HCT116 (cell line): Measurements from ENCODE around the gene CEP131. TPM values are rescaled to one million over a fixed set of nuclear protein-coding genes. Genes with fewer than 3 reads are reported as not detected.

Source experiments
- ATAC-seq: fragments of 200-7000 bp; cut with Tn5 transposase; 2 replicates; pipeline ENCODE4 v1.9.1; 2020; ENCODE audit warnings: mild to moderate bottlenecking, moderate library complexity
- BruUV-seq: library from RNA; stranded (reverse); fragments of 400-500 nt; replicated peaks from 2 replicates; lab custom pipeline; 2021; lab: Mats Ljungman, UMichigan
- CTCF ChIA-PET: fragments of 300-600 bp; sonication (Branson Sonifier 250); formaldehyde crosslinking; loops from one replicate; lab custom pipeline; 2021; ENCODE audit warnings: antibody characterized with exemption; lab: Charles Lee
- POLR2A ChIA-PET: fragments of 300-600, 350-600 bp; sonication (Branson Sonifier 250); formaldehyde crosslinking; loops from one replicate; lab custom pipeline; 2021; ENCODE audit warnings: antibody characterized with exemption; lab: Charles Lee
- RAD21 ChIA-PET, 2 experiments: fragments of 300-600 bp; sonication (Branson Sonifier 250); formaldehyde crosslinking; loops; one replicate each; lab custom pipeline; 2023; ENCODE audit warnings: low total read pairs in 2 of 2; ENCODE audit not compliant: uncharacterized antibody in 2 of 2, unreplicated experiment in 2 of 2, low non-redundant PET in 1 of 2; lab: Charles Lee
- DNase-seq: peaks from one replicate; pipeline ENCODE4 v3.0.0-alpha.2; 2010; ENCODE audit warnings: low read depth, low spot score
- H2AFZ ChIP-seq: fragments of 200-600 bp; shearing (Covaris generic), sonication (generic); 2 replicates; pipeline ENCODE4 v1.6.1; 2017; ENCODE audit warnings: low read depth, mixed run types, mixed read lengths, antibody characterized with exemption, low read length; ENCODE audit not compliant: poor library complexity, severe bottlenecking
- H3K27ac ChIP-seq: 2 replicates; pipeline ENCODE4 v1.5.1; 2012; ENCODE audit warnings: low read depth, low read length
- H3K27me3 ChIP-seq: fragments of 200-600 bp; sonication (generic); 2 replicates; pipeline ENCODE4 v1.6.1; 2016; ENCODE audit warnings: mixed run types, low read length, mixed read lengths; ENCODE audit not compliant: insufficient read depth
- H3K36me3 ChIP-seq, 2 experiments: fragments of 200-500 bp in 1 of 2; fragments of 200-600 bp in 1 of 2; sonication (Bioruptor generic) in 1 of 2; sonication (generic) in 1 of 2; 2 replicates each; pipeline versions ENCODE4 v1.5.1 to v1.6.1; 2014 to 2016; ENCODE audit warnings: low read length in 2 of 2, inconsistent platforms in 1 of 2, mixed read lengths in 1 of 2, mixed run types in 1 of 2; ENCODE audit not compliant: insufficient read depth in 2 of 2, control insufficient read depth in 1 of 2
- H3K4me1 ChIP-seq, 2 experiments: fragments of 200-600 bp in 1 of 2; sonication (generic) in 1 of 2; 2 replicates each; pipeline versions ENCODE4 v1.5.1 to v1.6.1; 2012 to 2017; ENCODE audit warnings: low read length in 2 of 2, inconsistent platforms in 1 of 2, mild to moderate bottlenecking in 1 of 2, mixed read lengths in 1 of 2, mixed run types in 1 of 2, moderate library complexity in 1 of 2; ENCODE audit not compliant: insufficient read depth in 2 of 2, control insufficient read depth in 1 of 2
- H3K4me2 ChIP-seq: fragments of 200-600 bp; sonication (generic); 2 replicates; pipeline ENCODE4 v1.6.1; 2017; ENCODE audit warnings: mixed run types, low read length, mixed read lengths
- H3K4me3 ChIP-seq, 2 experiments: fragments of 200-600 bp in 1 of 2; sonication (generic) in 1 of 2; replicated peaks in 1 of 2; 2 replicates each; pipeline ENCODE4 v1.5.1; 2011 to 2016; ENCODE audit warnings: low read length in 2 of 2, control low read depth in 1 of 2, low read depth in 1 of 2, mild to moderate bottlenecking in 1 of 2, mixed read lengths in 1 of 2, mixed run types in 1 of 2
- H3K79me2 ChIP-seq: fragments of 200-600 bp; sonication (generic); 2 replicates; pipeline ENCODE4 v1.6.1; 2017; ENCODE audit warnings: mild to moderate bottlenecking, mixed run types, low read length, moderate library complexity, mixed read lengths; ENCODE audit not compliant: insufficient read depth
- H3K9ac ChIP-seq: fragments of 200-600 bp; sonication (generic); 2 replicates; pipeline ENCODE4 v1.6.1; 2016; ENCODE audit warnings: low read length, mixed read lengths
- H3K9me2 ChIP-seq: fragments of 200-600 bp; sonication (generic), shearing (Covaris generic); 2 replicates; pipeline ENCODE4 v1.6.1; 2017; ENCODE audit warnings: mixed run types, mild to moderate bottlenecking, moderate library complexity; ENCODE audit not compliant: insufficient read depth
- H3K9me3 ChIP-seq, 2 experiments: fragments of 200-500 bp in 1 of 2; fragments of 200-600 bp in 1 of 2; sonication (Bioruptor generic) in 1 of 2; sonication (generic) in 1 of 2; 2 replicates each; pipeline ENCODE4 v1.6.1; 2014 to 2017; ENCODE audit warnings: low read length in 2 of 2, mixed read lengths in 2 of 2, inconsistent platforms in 1 of 2, low read depth in 1 of 2, mild to moderate bottlenecking in 1 of 2, mixed run types in 1 of 2, moderate library complexity in 1 of 2; ENCODE audit not compliant: control insufficient read depth in 1 of 2, insufficient read depth in 1 of 2
- H4K20me1 ChIP-seq: fragments of 200-600 bp; sonication (generic), shearing (Covaris generic); 2 replicates; pipeline ENCODE4 v1.6.1; 2017; ENCODE audit warnings: mixed run types, mild to moderate bottlenecking, moderate library complexity; ENCODE audit not compliant: insufficient read depth
- EGR1 ChIP-seq: IDR thresholded peaks from 2 replicates; pipeline ENCODE4 v1.6.1; 2012; ENCODE audit warnings: low read depth
- ELF1 ChIP-seq: IDR thresholded peaks from 2 replicates; pipeline ENCODE4 v1.6.1; 2012; ENCODE audit warnings: low read depth, borderline replicate concordance
- RAD21 ChIP-seq: IDR thresholded peaks from 2 replicates; pipeline ENCODE4 v1.6.1; 2012; ENCODE audit warnings: low read depth, mild to moderate bottlenecking
- intact Hi-C: fragments of 100-400 bp; cut with micrococcal nuclease; formaldehyde crosslinking; loops from 2 replicates; pipeline ENCODE4 v1.10.0; 2022
- total RNA-seq: library from RNA; stranded (reverse); gene quantifications from one replicate; pipeline ENCODE4 v1.2.1, GENCODE V29; 2021; ENCODE audit not compliant: unreplicated experiment
- TF ChIP-seq, protein P1 (sequence below), 3 experiments: fragments of 200-600 bp in 1 of 3; sonication (generic) in 1 of 3; IDR thresholded peaks in 2 of 3; conservative IDR thresholded peaks in 1 of 3; 2 replicates each; pipeline ENCODE4 v1.5.1; 2012 to 2017; ENCODE audit warnings: low read depth in 2 of 3, low read length in 2 of 3, antibody characterized with exemption in 1 of 3, borderline replicate concordance in 1 of 3, control low read depth in 1 of 3, mild to moderate bottlenecking in 1 of 3, mixed read lengths in 1 of 3, mixed run types in 1 of 3, moderate library complexity in 1 of 3; ENCODE audit not compliant: insufficient read depth in 1 of 3
- TF ChIP-seq, protein P2 (sequence below): IDR thresholded peaks from 2 replicates; pipeline ENCODE4 v1.6.1; 2012; ENCODE audit warnings: low read depth

The CEP131 gene
- total RNA-seq, 1 experiment from 2014 or later, result 30.2 TPM

DNA sequence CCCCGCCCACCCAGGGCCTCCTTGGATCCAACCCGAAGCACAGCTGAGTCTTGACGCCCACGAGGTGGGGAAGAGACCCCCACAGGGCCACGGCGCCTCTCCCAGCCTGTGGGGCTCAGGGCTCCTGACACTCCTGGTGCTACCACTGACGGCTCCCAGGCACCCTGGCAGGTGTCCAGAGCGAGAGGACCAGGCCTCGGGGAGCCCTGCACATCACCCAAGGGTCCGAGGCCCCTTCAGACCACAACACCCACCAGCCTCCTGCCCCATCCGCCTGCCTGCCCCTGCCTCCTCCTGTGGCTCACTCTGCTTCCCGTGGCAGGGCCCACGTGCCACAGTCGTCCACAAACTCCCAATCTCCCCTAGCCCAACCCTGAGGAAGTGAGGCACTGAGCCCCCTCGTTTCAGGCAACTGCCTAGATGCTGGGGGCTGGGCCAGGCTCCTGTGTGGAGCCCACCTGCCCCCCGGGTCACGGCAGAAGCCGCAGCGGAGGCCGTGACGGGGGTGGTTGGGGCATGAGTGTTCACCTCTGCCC, 28.5 kb downstream of the CEP131 start:
- ChIA-PET RAD21 (no interaction called here), POLR2A (no interaction called here), CTCF (no interaction called here)
- Histone ChIP-seq H3K27me3 (no peaks in the 10 kb centered on the region), H3K4me3 (no peak overlapping the region), H3K9me2 (no peaks in the 10 kb centered on the region), H3K9ac (no peak overlapping the region), H4K20me1 (no peaks in the 10 kb centered on the region), H3K36me3 (peaks cover 3 to 5% of the 10 kb centered on the region in 2 experiments), H3K27ac (no peak overlapping the region), H3K4me2 (no peak overlapping the region), H3K79me2 (no peaks in the 10 kb centered on the region), H2AFZ (no peak overlapping the region), H3K4me1 (no peaks in the 10 kb centered on the region), H3K9me3 (no peaks in the 10 kb centered on the region)
- intact Hi-C loops, result no loop called here
- no peak for TF ChIP-seq EGR1
- ATAC-seq (no peak), DNase-seq (no peak)
- no TSS peak for BruUV-seq

DNA sequence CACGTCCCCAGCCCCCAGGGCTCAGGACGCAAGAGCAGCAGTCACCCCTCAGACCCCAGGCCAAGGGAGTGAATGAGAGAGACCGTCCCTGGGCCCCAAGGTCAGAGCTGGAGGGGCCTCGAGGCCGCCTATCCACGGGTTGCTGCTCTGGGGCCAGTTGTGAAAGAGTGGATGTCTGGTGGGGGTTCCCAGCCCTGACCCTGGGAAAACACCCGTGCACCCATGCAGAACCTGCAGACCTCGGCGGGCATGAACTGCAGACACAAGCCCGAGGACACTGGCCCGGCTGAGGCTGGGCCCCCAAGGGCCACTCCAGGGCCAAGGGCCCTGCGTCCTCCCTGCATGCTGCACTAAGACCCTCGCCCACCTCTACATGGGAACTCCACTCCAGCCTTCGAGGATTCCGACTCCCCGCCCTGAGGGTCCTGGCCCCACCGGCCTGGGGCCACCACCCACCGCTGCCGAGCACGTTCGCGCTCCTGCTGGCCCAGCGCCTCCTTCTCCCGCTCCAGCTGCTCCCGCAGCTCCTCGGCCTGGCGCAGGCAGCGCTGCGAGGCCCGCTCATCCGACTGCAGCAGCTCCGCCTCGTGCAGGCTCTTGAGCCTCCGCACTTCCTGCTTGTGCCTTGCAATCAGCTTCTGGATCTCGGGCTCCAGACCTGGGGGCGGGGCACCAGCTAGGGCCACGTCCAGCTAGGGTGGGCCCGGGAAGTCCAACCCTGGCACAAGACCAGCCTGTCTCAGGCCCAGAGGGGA, 29.1 kb downstream of the CEP131 start:
- BruUV-seq, result no TSS peak
- intact Hi-C loops, result no loop called here
- Histone ChIP-seq H3K79me2 (no peaks in the 10 kb centered on the region), H4K20me1 (no peaks in the 10 kb centered on the region), H3K36me3 (peaks cover 3 to 5% of the 10 kb centered on the region in 2 experiments; a peak in 3 of 4 replicates), H3K27ac (no peak overlapping the region), H3K4me2 (no peak overlapping the region), H3K4me3 (no peak overlapping the region), H3K9me2 (no peaks in the 10 kb centered on the region), H3K4me1 (no peaks in the 10 kb centered on the region), H3K27me3 (no peaks in the 10 kb centered on the region), H3K9ac (no peak overlapping the region), H2AFZ (no peak overlapping the region), H3K9me3 (no peaks in the 10 kb centered on the region)
- ChIA-PET RAD21 (no interaction called here), POLR2A (no interaction called here), CTCF (no interaction called here)
- ATAC-seq, result no peak
- TF ChIP-seq, protein P1, sequence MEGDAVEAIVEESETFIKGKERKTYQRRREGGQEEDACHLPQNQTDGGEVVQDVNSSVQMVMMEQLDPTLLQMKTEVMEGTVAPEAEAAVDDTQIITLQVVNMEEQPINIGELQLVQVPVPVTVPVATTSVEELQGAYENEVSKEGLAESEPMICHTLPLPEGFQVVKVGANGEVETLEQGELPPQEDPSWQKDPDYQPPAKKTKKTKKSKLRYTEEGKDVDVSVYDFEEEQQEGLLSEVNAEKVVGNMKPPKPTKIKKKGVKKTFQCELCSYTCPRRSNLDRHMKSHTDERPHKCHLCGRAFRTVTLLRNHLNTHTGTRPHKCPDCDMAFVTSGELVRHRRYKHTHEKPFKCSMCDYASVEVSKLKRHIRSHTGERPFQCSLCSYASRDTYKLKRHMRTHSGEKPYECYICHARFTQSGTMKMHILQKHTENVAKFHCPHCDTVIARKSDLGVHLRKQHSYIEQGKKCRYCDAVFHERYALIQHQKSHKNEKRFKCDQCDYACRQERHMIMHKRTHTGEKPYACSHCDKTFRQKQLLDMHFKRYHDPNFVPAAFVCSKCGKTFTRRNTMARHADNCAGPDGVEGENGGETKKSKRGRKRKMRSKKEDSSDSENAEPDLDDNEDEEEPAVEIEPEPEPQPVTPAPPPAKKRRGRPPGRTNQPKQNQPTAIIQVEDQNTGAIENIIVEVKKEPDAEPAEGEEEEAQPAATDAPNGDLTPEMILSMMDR (IDR thresholded peaks at IDR 0.05 in 2 of 3, conservative IDR thresholded peaks at IDR 0.05 in 1 of 3; ENCODE audit: borderline replicate concordance in 1 of 3, insufficient read depth in 1 of 3, low read depth in 2 of 3, low read length in 2 of 3), result no peak
- TF ChIP-seq, protein P2, sequence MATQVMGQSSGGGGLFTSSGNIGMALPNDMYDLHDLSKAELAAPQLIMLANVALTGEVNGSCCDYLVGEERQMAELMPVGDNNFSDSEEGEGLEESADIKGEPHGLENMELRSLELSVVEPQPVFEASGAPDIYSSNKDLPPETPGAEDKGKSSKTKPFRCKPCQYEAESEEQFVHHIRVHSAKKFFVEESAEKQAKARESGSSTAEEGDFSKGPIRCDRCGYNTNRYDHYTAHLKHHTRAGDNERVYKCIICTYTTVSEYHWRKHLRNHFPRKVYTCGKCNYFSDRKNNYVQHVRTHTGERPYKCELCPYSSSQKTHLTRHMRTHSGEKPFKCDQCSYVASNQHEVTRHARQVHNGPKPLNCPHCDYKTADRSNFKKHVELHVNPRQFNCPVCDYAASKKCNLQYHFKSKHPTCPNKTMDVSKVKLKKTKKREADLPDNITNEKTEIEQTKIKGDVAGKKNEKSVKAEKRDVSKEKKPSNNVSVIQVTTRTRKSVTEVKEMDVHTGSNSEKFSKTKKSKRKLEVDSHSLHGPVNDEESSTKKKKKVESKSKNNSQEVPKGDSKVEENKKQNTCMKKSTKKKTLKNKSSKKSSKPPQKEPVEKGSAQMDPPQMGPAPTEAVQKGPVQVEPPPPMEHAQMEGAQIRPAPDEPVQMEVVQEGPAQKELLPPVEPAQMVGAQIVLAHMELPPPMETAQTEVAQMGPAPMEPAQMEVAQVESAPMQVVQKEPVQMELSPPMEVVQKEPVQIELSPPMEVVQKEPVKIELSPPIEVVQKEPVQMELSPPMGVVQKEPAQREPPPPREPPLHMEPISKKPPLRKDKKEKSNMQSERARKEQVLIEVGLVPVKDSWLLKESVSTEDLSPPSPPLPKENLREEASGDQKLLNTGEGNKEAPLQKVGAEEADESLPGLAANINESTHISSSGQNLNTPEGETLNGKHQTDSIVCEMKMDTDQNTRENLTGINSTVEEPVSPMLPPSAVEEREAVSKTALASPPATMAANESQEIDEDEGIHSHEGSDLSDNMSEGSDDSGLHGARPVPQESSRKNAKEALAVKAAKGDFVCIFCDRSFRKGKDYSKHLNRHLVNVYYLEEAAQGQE, result no peak
- TF ChIP-seq ELF1, result no peak
- no peak for TF ChIP-seq RAD21
- DNase-seq, result no peak
